AG20443 (cell line): ENCODE measurements around the gene ALK.

Source experiments
- DNase-seq: peaks from one replicate; pipeline ENCODE4 v3.0.0; 2012; ENCODE audit warnings: low spot score, mixed read lengths

The ALK gene

DNA sequence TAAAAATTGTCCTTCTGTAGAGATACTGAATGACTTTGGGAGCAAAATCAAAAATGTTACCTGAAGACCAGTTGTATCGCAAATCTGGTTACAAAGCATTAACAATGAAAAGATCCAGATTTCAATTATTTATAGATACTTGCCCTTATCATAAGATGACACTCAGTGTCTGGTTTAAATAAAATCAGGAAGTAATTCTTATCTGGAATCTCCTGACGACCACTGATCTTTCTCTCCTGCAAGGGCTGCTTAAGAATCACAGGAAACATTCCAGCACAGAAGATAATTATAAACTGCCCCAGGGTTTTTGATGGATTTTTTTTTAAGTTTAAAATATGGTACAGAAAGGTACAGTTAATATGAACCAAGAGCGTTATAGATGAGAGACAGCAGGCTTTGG is 205.7 kb downstream of the ALK start:
- no peak for DNase-seq

DNA sequence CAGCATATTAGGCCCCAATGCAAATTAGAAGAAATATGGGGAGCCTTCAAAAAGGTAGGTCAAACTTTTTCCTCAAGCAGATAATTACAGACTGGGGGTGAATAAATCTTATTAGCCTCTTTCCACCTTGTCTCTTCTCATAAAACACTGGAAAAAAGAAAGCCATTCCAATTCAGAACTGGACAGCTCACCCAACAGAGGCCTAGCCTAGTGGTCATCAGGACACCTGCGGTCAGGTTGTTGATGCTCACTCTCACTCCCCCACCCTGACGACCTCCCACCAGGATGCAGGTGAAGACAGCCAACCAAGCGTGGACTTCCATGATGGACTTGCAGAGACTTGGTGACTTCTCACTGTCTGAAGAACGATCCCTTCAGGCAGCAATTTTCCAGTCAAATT is 207.1 kb downstream of the ALK start:
- no peak for DNase-seq

DNA sequence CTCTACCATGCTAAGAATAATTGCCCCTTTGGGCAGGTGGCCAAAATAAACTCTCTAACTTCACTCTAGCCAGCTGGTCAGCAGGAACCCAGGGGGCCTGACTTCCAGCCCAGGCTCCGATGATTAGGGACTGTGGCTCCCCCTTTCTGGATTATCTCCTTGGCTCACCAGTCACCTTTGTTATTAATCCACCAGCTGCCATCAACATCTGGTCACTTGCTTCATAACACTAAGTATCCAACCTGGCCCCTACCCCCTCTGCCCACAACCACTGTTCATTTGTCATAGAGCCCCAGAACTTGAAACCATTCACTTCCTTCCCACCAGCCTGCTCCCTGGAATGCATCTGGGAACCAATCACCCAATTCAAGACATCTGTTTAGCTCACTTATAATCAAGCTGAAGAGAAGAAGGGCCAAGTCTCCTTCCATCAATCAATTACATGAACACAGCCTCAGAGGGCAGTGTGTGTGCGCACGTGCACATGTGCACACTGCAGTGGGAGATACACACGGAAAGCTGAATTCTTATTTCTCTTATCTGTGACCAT is 215.1 kb downstream of the ALK start:
- no peak for DNase-seq

DNA sequence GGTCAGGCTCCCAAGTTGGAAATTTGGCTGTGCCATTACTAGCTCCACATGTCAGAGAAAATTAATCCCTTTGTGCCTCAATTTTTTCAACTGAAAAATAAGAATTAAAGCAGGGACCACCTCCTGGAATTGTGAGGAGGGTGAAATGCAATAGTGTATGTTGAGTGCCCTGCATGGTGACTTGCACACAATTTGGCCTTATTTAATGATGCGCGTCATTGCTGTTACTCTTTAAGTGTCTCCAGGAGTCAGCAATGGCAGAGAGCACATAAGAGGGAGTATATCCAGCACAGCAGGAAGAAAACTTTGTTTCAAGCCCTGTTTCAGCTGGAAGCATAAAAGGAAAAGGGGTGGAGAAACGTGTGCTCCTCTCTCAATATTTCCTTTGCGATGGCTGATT is 215.8 kb downstream of the ALK start:
- no peak for DNase-seq

DNA sequence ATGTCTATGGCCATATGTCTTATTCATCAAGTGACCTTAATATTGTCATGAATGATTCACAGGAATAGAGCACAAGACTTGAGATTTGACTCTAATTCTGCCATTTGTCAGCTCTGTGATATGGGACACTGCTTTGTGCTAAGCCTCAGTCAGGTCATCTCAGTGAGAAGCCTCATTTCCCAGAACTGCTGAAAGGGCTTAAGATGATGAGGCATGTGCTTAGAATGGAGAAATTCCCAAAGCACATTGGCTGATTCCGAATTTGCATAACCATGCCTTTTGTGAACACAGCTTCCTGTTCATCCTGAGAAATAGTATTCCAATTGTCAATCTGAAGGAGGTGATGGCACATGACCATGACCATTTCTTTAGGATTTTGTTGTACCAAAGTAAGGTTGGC is 218.1 kb downstream of the ALK start:
- no peak for DNase-seq

DNA sequence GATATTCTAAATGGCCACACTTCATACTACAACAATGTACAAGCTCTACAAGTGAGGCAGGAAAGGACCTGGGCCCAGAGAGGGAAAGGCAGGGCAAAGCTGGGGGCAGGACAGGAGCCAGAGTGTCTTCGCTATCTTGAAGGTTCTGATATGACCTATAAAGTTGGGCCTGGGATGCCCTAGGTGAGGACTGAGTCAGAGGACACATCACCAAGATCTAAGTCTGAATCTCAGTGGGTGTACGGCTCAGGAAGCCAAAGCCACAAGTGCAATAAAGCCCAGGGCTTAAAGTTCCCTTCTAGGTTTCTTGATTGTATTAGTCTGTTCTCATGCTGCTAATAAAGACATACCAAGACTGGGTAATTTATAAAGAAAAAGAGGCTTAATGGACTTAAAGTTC is 219.1 kb downstream of the ALK start:
- DNase-seq, result no peak

DNA sequence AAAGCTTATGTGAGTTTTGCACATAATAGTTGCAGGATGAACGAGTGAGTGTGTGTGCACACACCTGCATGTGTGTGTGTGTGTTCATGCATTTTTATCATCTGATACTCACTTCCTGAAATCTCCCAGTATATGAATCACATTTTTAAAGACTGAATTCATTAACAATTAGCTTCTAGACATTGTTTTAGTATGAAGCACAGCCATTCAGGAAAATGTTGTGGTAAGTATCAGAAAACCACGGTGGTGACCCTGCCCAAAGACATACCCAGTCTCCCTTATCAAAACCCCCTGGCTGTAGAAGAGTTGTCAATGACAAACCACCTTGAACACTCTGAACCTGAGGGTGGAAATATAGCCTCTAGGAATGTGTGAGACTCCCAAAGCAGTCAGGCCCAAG is 220.8 kb downstream of the ALK start:
- DNase-seq, result peak; percentile 21

DNA sequence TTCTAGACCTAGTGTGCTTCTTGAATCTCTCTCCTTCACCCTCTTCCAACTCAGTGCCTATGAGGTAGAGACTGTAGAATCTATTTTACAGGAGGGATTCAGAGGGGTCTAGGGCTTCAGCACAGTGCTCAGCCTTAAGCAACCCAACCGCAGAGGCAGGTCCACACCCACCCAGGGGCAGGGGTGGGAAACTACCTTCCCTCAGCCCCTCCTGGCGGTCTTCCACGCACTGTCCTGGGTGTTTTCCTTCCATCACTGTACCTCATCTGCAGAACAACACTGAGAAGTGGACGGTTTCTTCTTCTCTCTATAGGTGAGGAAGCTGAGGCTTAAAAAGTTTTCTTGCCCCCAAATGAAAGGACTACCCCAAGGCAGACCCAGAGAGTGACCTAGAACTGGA is 222.3 kb downstream of the ALK start:
- no peak for DNase-seq

DNA sequence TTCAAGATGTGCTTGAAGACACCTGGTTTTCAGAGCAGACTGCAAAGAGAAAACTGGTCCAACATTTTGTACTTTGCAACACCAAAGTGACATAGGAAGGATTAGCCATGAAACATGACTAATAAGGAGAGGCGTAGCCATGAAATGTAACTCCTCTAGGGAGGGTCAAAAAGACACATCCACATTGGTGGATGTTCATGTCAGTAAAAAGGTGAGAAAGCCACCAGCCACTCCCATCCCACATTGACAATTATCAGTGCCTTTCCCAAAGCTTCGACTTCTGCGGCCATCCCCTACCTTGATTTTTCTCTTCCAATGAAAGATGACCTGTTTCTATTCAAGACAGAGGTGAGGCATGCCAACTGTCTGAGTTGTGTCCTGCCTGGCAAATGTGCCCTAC is 223.2 kb downstream of the ALK start:
- DNase-seq, result no peak

DNA sequence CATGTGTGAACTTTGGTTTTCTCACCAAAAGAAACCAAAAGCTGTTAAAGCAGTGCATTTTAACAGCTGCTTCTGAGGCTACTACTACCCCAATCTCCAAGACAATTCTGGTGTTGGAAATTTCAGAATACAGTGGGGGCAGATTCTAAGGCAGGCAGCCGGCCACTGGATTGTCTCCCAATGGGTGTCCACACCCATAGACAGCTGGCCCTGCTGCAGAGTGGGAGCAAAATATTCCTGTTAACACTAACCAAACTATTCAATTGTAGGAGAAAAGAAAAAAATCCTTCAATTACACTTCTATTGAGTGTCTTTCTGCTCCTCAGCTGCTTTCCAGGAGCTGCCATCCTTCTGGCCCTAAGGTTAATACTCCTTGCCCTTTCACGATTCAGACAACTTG is 223.7 kb downstream of the ALK start:
- no peak for DNase-seq

DNA sequence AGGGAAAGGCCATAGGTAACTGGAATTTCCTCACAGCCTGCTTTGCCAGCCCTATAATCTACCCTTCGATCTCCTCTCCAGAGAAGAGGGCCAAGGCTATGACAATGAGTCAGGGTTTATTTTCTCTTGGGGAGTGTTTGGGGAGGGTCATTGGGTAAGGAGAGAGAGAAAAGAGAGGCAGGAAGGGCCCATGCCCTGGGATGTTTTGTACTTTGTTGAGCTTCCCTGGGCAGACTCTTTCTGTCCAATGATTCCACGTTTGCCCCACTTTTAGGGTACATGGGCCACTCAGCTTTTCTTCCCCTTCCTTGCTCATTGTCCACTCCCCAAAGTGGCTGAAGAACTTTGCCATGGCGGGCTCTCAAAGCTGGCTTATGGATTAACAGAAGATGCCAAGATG is 224.2 kb downstream of the ALK start:
- DNase-seq, result no peak

DNA sequence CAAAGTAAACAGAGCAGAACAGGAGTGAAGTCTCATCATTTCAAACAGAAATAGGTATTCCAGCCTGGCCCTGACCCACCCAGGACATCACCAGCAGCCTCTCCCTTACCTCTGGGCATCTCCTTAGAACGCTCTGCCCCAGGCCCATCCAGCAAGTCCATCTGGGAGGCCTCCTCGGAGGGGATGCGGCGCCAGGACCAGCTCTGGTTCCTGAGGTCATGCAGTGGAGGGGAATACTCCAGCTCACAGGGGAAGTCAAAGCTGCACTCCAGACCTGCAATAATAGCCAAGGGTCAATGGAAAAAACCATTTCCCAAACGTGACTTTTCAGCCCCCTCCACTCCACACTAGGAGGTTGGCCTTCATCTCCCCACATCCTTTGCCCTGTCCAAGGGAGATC is 226.6 kb downstream of the ALK start:
- no peak for DNase-seq

DNA sequence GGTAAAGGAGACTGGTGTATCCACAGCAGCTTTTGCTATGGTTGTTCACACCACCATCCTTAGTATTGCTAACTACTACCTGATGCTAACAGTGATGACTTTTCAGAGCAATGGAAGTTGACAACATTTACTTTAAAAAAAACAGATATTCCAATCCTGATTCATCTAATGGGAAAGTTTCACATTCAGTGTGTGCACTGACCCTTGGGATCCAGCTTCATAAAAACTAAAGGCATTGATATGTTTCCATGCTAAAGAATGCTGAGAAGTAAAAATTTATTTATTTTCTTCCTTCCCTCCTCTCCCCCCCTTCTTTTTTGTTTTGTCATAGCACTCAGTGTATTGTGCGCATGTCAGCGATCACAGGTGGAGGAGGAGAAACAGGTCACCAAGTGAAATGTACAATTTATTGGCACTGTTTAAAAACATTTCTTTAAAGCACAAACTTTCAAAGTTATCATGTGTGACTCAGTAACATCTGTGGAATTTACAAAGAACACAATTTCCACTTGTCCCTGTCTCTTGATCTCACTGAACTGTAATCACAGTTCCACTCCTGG is 229.9 kb downstream of the ALK start:
- DNase-seq, result no peak

DNA sequence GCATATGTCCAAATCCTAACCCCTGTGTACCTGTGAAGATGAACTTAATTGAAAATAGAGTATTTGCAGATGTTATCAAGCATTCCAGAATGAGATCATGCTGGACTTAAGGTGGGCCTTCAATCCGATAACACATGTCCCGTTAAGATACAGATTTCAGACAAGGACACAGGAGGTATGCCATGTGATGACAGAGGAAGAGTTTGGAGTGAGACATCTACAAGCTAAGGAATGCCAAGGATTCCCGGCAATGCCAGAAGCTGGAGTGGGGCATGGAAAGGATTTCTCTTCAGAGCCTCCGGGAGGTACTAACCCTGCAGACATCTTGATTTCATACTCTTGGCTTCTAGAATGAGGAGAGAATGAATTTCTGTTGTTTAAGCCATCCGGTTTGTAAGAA is 231.7 kb downstream of the ALK start:
- DNase-seq, result no peak

DNA sequence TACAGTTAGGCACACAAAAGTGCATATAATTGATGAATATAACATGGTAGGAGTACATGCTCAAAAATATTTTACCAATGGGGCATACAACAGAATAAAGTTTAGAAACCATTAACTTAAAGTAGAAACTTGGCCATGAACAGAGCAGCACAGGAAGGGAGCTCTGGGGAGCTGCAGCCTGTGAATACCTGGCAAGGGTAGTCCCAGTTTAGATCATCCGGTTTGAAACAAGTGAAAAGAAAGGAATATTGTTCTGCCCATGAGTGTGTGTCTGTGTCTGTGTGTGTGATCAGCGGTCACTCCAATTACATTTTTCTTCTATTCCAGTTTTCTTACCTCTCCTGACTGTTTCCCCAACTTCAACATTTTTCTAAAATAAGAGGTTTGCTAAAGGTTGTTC is 233.0 kb downstream of the ALK start:
- no peak for DNase-seq

DNA sequence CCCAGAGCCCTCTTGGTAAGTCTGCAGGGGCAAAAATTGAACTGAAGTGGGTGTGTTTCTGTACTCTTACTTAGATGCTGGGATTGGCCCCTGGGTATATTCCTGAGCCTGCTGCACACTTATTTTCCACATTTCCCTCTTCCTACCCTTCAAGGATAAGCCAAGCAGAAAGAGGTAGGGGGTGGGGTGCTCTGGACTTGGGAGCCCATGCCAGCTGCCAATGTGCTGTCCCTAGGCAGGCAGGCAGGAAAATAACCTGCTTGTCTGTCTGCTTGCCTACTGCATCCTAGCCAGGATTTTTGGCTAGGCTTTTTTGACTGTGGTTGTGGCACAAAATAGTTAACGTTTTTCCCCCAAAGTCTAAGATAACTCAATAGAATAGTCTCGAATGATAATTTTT is 234.3 kb downstream of the ALK start:
- no peak for DNase-seq

DNA sequence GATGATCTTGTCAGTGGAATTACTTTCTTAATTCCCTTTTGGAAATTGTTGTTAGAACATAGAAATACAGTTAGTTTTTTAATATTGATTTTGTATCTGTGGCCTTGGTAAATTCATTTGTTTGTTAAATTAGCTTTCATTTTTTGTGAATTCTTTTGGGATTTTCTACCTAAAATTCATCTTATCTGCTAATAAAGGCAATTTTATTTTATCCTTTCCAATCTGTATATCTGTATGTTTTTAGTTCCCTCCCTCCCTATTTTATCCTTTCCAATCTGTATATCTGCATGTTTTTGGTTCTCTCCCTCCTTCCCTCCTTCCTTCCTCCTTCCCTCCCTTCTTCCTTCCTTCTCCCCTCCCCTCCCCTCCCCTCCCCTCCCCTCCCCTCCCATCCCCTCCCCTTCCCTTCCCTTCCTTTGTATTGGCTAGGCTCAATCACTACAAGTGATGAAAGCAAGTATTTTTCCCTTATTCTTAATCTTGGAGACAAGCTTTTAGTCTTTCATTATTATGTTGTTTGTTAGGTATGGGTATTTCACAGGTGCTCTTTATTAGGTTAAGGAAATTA is 244.4 kb downstream of the ALK start:
- DNase-seq, result no peak

DNA sequence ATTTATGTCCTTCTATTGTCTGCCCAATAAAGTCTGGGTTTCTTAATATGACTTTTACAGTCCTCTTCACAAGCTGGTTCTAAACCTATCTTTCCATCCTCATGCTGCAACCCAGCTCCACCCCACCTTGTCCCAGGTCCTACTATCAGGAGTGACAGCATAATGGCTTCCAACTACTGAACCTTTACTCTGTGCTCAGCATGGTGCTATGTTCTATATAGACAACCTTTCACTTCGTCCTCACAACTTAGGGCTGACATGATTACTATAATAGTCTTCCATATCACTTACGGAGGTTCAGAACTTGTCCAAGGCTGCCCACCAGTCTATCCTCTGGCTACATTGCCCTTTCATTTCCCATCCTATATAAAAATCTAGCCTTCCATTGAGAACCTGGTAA is 256.8 kb downstream of the ALK start:
- DNase-seq, result no peak

DNA sequence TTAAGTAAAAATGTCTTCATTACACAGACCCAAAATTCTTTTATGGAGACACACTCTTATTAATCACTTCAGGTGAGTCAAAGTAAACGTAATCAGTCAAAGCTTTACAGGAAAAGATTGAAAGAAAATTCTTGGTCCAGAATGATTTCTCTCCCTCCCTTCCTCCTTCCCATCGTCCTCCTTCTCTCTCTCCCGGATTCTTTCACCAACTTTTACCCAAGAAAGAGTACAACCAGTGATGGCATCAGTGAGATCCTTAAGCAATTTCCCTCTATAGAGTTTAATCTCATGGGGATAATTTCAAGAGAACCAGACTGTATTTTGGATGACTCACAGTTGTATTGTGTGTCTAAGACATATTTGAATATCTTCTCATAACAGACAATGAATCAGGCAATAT is 258.1 kb downstream of the ALK start:
- DNase-seq, result peak; percentile 35

DNA sequence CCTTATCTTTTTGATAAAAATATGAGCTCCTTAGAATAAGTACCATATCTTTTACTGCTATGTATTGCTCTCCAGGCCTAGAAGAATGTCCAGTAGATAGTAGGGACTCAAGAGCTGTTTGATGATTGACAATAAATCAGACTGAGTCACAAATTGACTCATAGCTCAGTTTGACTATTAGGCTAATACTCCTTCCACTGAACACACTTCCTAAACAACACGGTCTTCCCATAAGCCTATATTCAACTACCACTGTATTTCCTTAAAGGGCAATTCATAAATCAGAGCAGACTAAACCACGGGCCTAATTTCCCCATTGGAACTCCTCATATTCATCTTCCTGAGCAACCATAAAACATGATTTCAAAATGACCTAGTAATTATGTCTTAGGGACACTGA is 258.5 kb downstream of the ALK start:
- DNase-seq, result no peak

DNA sequence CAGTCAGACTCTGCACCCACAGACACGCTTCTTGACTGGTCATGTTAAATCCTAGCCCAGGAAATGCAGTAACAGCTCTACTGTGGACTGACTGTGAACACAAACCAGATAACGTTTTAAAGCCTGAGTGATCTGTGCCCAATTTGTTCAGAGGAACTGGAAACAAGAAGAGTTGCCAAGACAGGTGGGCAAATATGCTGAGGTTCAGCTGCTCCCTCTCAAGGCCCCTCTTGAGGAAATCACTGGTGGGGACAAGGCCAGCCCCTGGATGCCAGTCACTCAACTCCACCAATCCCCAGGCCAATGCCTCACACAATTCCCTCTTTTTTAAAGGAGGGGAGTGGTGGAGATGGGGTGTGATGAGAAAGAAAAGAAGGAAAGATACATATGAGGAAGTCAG is 261.2 kb downstream of the ALK start:
- no peak for DNase-seq

DNA sequence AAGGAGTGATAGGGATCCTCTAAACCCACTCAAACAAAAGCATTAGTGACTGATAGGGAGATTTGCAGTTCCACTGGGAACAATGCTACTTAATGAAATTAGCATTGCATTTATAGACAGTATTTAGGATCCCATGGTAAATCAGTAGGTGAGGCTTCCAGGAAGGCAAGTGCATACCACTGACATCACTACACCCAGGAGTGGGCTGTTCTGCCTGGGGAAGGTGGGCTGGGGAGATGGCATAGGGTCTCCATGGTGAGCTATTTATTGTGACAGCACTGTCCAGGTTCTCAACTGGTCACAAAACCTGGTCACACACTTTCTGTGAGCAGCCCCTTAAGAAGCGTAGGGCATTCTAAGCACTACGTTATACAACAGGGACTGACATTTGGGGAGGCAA is 262.2 kb downstream of the ALK start:
- DNase-seq, result no peak

DNA sequence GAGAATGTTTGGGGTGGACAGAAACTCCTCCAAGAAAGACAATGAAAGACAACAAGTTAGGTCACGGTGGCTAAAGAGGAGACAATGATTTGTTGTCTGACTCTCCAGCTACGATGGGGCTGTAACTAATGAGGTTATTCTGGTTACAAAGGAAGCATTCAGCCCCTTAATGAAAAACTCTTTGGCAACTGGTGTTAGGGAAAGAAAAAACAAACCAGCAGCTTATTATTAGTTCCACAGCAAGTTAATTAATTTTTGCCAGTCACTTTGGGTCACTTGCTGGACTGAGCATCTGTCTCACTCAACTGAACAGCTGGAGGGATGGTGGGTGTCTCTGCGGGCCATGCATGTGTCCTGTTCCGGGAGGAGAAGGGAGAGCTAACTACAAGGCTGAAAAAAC is 263.7 kb downstream of the ALK start:
- DNase-seq, result no peak

DNA sequence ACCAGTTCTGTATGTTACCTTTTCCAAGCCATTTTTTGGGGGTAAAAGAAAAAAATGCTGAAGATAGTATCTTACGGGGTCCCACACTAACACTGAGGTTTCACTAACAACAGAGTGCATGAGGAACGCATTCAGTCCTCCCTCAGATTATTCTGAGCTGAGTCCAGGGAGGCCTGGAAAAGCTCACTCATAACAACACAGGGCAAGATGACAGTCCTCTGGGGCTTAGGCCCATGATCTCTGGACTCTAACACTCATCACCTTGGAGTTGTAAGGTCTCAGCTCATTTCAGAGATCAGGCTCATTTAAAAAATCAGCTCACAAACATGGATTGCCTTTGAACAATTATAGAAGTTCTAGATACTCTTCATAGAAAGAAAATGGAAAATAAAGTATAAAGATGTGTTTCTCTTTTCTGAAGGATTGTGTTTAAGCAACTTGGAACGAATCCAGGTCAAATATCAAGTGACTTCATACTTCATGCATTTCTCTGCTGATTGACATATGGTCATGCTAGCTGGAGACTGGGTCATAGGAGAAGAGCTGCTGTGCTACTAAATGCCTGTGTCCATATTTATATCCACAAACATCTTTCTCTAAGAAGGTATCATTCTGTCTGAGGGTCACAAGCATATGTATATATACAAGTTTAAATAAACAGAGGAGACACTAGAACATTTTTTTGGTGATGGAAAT is 265.8 kb downstream of the ALK start:
- DNase-seq, result no peak
